H1 (cell line): Measurements from ENCODE around the gene THAP9. TPM values are rescaled to one million over a fixed set of nuclear protein-coding genes. Genes with fewer than 3 reads are reported as not detected.

ENCODE experiments used
- CTCF ChIA-PET: fragments of 300-600 bp; sonication (Branson Sonifier 250); formaldehyde crosslinking; loops from one replicate; lab custom pipeline; 2021; ENCODE audit not compliant: partially characterized antibody; lab: Charles Lee
- POLR2A ChIA-PET: fragments of 300-600 bp; sonication (Branson Sonifier 250); formaldehyde crosslinking; loops from one replicate; lab custom pipeline; 2021; ENCODE audit warnings: inconsistent platforms; ENCODE audit not compliant: partially characterized antibody; lab: Charles Lee
- DNase-seq, 2 experiments: peaks; one replicate each; pipeline versions ENCODE4 v3.0.0 to v3.0.0-alpha.2; 2010 to 2022; ENCODE audit warnings: low spot score in 2 of 2, low read depth in 1 of 2, mixed read lengths in 1 of 2
- FAIRE-seq: peaks from 2 replicates; lab custom pipeline; 2011; peaks lifted over from hg19 to GRCh38; lab: Jason Lieb, UNC
- H2AFZ ChIP-seq: 2 replicates; pipeline ENCODE4 v1.8.1; 2012; ENCODE audit warnings: low read length, inconsistent platforms
- H2AK5ac ChIP-seq: 2 replicates; pipeline ENCODE4 v1.6.1; 2013; ENCODE audit warnings: low read depth, low read length
- H2BK120ac ChIP-seq: replicated peaks from 2 replicates; pipeline ENCODE3; 2013; ENCODE audit warnings: low read depth, low read length, inconsistent platforms
- H2BK12ac ChIP-seq: 2 replicates; pipeline ENCODE4 v1.6.1; 2013; ENCODE audit warnings: low read depth, low read length
- H2BK15ac ChIP-seq: 2 replicates; pipeline ENCODE4 v1.6.1; 2013; ENCODE audit warnings: low read length
- H2BK20ac ChIP-seq: 2 replicates; pipeline ENCODE4 v1.6.1; 2013; ENCODE audit warnings: low read length
- H2BK5ac ChIP-seq: 2 replicates; pipeline ENCODE4 v1.6.1; 2013; ENCODE audit warnings: low read depth, low read length
- H3K14ac ChIP-seq: 2 replicates; pipeline ENCODE4 v1.6.1; 2013; ENCODE audit warnings: inconsistent platforms; ENCODE audit not compliant: insufficient read length
- H3K18ac ChIP-seq: 2 replicates; pipeline ENCODE4 v1.6.1; 2013; ENCODE audit warnings: low read length; ENCODE audit errors: extremely low read depth
- H3K23ac ChIP-seq: 2 replicates; pipeline ENCODE4 v1.6.1; 2013; ENCODE audit warnings: inconsistent platforms; ENCODE audit not compliant: insufficient read length
- H3K23me2 ChIP-seq: 2 replicates; pipeline ENCODE4 v1.6.1; 2013; ENCODE audit warnings: low read depth, low read length
- H3K27ac ChIP-seq: 2 replicates; pipeline ENCODE4 v1.6.1; 2011; ENCODE audit warnings: low read depth, low read length, inconsistent platforms
- H3K27me3 ChIP-seq, 4 experiments: replicated peaks in 1 of 4; 1 replicate in 1 of 4; 2 replicates in 3 of 4; pipeline versions ENCODE4 v1.6.1 to v1.8.1; 2011 to 2013; ENCODE audit warnings: low read length in 3 of 4, mild to moderate bottlenecking in 3 of 4, inconsistent platforms in 2 of 4, mixed read lengths in 2 of 4, moderate library complexity in 1 of 4; ENCODE audit not compliant: control insufficient read depth in 3 of 4, insufficient read depth in 3 of 4; ENCODE audit errors: extremely low read depth in 1 of 4
- H3K36me3 ChIP-seq, 4 experiments: 2 replicates each; pipeline versions ENCODE4 v1.6.1 to v1.8.1; 2011 to 2013; ENCODE audit warnings: mild to moderate bottlenecking in 4 of 4, low read length in 3 of 4, moderate library complexity in 2 of 4, control low read depth in 1 of 4, inconsistent platforms in 1 of 4; ENCODE audit not compliant: insufficient read depth in 4 of 4, control insufficient read depth in 2 of 4
- H3K4ac ChIP-seq: replicated peaks from 2 replicates; pipeline ENCODE3; 2013; ENCODE audit warnings: low read length, low read depth, mixed read lengths, inconsistent platforms; ENCODE audit not compliant: insufficient read length
- H3K4me1 ChIP-seq, 4 experiments: replicated peaks in 1 of 4; 1 replicate in 1 of 4; 2 replicates in 3 of 4; pipeline versions ENCODE4 v1.6.1 to v1.8.1; 2011 to 2013; ENCODE audit warnings: low read length in 3 of 4, inconsistent platforms in 2 of 4, mixed read lengths in 1 of 4; ENCODE audit not compliant: insufficient read depth in 4 of 4, control insufficient read depth in 3 of 4
- H3K4me2 ChIP-seq, 2 experiments: 2 replicates each; pipeline versions ENCODE4 v1.6.1 to v1.8.1; 2011 to 2013; ENCODE audit warnings: low read depth in 2 of 2, low read length in 2 of 2, control low read depth in 1 of 2, inconsistent platforms in 1 of 2, mild to moderate bottlenecking in 1 of 2; ENCODE audit not compliant: insufficient read depth in 1 of 2
- H3K4me3 ChIP-seq, 4 experiments: fragments of 200-600, 300-600 bp in 1 of 4; sonication (generic), shearing (Covaris generic), sonication (Bioruptor Twin) in 1 of 4; 2 replicates each; pipeline versions ENCODE4 v1.5.1 to v1.8.1; 2011 to 2016; ENCODE audit warnings: low read length in 4 of 4, low read depth in 3 of 4, control low read depth in 2 of 4, inconsistent platforms in 2 of 4, mild to moderate bottlenecking in 2 of 4, mixed read lengths in 1 of 4, moderate library complexity in 1 of 4; ENCODE audit not compliant: insufficient read depth in 2 of 4; ENCODE audit errors: extremely low read depth in 1 of 4
- H3K56ac ChIP-seq: replicated peaks from 2 replicates; pipeline ENCODE3; 2013; ENCODE audit warnings: low read depth, mild to moderate bottlenecking, mixed read lengths, low read length, inconsistent platforms; ENCODE audit not compliant: insufficient read length
- H3K79me1 ChIP-seq: 2 replicates; pipeline ENCODE4 v1.6.1; 2013; ENCODE audit warnings: low read depth, low read length, control low read depth
- H3K79me2 ChIP-seq, 2 experiments: 2 replicates each; pipeline versions ENCODE4 v1.6.1 to v1.8.1; 2012 to 2013; ENCODE audit warnings: low read length in 2 of 2, mild to moderate bottlenecking in 2 of 2, inconsistent platforms in 1 of 2; ENCODE audit not compliant: insufficient read depth in 2 of 2, control insufficient read depth in 1 of 2
- H3K9ac ChIP-seq, 4 experiments: replicated peaks in 1 of 4; 1 replicate in 1 of 4; 2 replicates in 3 of 4; pipeline versions ENCODE4 v1.6.1 to v1.8.1; 2011 to 2013; ENCODE audit warnings: low read depth in 3 of 4, low read length in 3 of 4, control low read depth in 2 of 4, mild to moderate bottlenecking in 2 of 4, moderate library complexity in 2 of 4, inconsistent platforms in 1 of 4; ENCODE audit errors: extremely low read depth in 1 of 4
- H3K9me3 ChIP-seq, 2 experiments: 2 replicates each; pipeline versions ENCODE4 v1.6.1 to v1.8.1; 2012 to 2013; ENCODE audit warnings: mild to moderate bottlenecking in 2 of 2, moderate library complexity in 2 of 2, control low read depth in 1 of 2, inconsistent platforms in 1 of 2, low read depth in 1 of 2, low read length in 1 of 2, mixed read lengths in 1 of 2; ENCODE audit not compliant: insufficient read depth in 2 of 2
- H4K20me1 ChIP-seq, 2 experiments: replicated peaks in 1 of 2; 2 replicates each; pipeline versions ENCODE3 to v1.8.1; 2011 to 2013; ENCODE audit warnings: inconsistent platforms in 2 of 2, low read length in 2 of 2, mild to moderate bottlenecking in 1 of 2; ENCODE audit not compliant: insufficient read depth in 2 of 2, control insufficient read depth in 1 of 2
- H4K5ac ChIP-seq: 2 replicates; pipeline ENCODE4 v1.6.1; 2013; ENCODE audit warnings: low read length, low read depth, mixed read lengths, inconsistent platforms; ENCODE audit not compliant: insufficient read length
- H4K8ac ChIP-seq: 2 replicates; pipeline ENCODE4 v1.8.0; 2013; ENCODE audit warnings: mild to moderate bottlenecking, moderate library complexity, low read length, inconsistent platforms; ENCODE audit not compliant: insufficient read depth; ENCODE audit errors: extremely low read depth
- H4K91ac ChIP-seq: replicated peaks from 2 replicates; pipeline ENCODE3; 2013; ENCODE audit warnings: low read length, mixed read lengths, inconsistent platforms; ENCODE audit not compliant: insufficient read length
- GABPA ChIP-seq: IDR thresholded peaks from 2 replicates; pipeline ENCODE4 v1.6.1; 2011; ENCODE audit warnings: mild to moderate bottlenecking, low read length, moderate library complexity, borderline replicate concordance; ENCODE audit not compliant: insufficient read depth
- GTF2F1 ChIP-seq: IDR thresholded peaks from 2 replicates; pipeline ENCODE4 v1.6.1; 2012; ENCODE audit warnings: low read depth, low read length, improper control_type of control experiment, borderline replicate concordance
- KDM4A ChIP-seq: IDR thresholded peaks from one replicate; pipeline ENCODE4 v1.7.1; 2012; ENCODE audit warnings: low read depth, mild to moderate bottlenecking, moderate library complexity, low read length, inconsistent platforms; ENCODE audit not compliant: severe bottlenecking
- MAX ChIP-seq: IDR thresholded peaks from 2 replicates; pipeline ENCODE4 v1.6.1; 2012; ENCODE audit warnings: inconsistent platforms
- RAD21 ChIP-seq, 2 experiments: IDR thresholded peaks in 1 of 2; conservative IDR thresholded peaks in 1 of 2; 2 replicates each; pipeline ENCODE4 v1.6.1; 2011; ENCODE audit warnings: low read depth in 2 of 2, low read length in 2 of 2, improper control_type of control experiment in 1 of 2, inconsistent platforms in 1 of 2, mild to moderate bottlenecking in 1 of 2, moderate library complexity in 1 of 2
- RNF2 ChIP-seq: fragments of 200-900, 300-1000 bp; sonication (generic); IDR thresholded peaks from 2 replicates; pipeline ENCODE4 v1.7.1; 2016; ENCODE audit warnings: borderline replicate concordance, low read depth, mild to moderate bottlenecking, antibody characterized with exemption, low read length; ENCODE audit not compliant: poor library complexity, severe bottlenecking; ENCODE audit errors: missing control alignments
- SIX5 ChIP-seq: IDR thresholded peaks from 2 replicates; pipeline ENCODE4 v1.6.1; 2011; ENCODE audit warnings: mild to moderate bottlenecking, low read depth, low read length
- SP1 ChIP-seq: IDR thresholded peaks from 2 replicates; pipeline ENCODE4 v1.6.1; 2011; ENCODE audit warnings: low read depth, low read length
- TAF7 ChIP-seq: optimal IDR thresholded peaks from 2 replicates; pipeline ENCODE3; 2011; ENCODE audit warnings: low read depth, mild to moderate bottlenecking, inconsistent platforms, low read length, moderate library complexity, borderline replicate concordance
- TEAD4 ChIP-seq: IDR thresholded peaks from 2 replicates; pipeline ENCODE4 v1.6.1; 2012; ENCODE audit warnings: low read depth, low read length, inconsistent platforms, mixed read lengths
- YY1 ChIP-seq: IDR thresholded peaks from 2 replicates; pipeline ENCODE4 v1.6.1; 2011; ENCODE audit warnings: low read depth, mild to moderate bottlenecking, low read length
- WGBS, 2 experiments: shearing (Covaris generic) in 1 of 2; methylation state at CpG; one replicate each; pipeline versions ENCODE4 v1.1.6 to v1.1.7; 2013 to 2015; ENCODE audit warnings: low lambda C conversion rate in 2 of 2, mixed read lengths in 2 of 2, inconsistent platforms in 1 of 2, low coverage in 1 of 2, missing lambda C conversion rate in 1 of 2; ENCODE audit not compliant: insufficient replicate concordance in 2 of 2, insufficient coverage in 1 of 2, insufficient read length in 1 of 2; ENCODE audit errors: extremely low coverage in 1 of 2, missing lambda C conversion rate in 1 of 2; 5-methylcytosine and 5-hydroxymethylcytosine counted together
- polyA plus RNA-seq, 7 experiments: library from polyadenylated mRNA; depleted of rRNA in 3 of 7; stranded (reverse) in 5 of 7; unstranded in 2 of 7; fragments of >200 nt in 5 of 7; fragments of 200-250 nt in 2 of 7; gene quantifications; 1 replicate in 5 of 7; 2 replicates in 1 of 7; 4 replicates in 1 of 7; pipeline versions ENCODE4 v1.2.1 to v1.2.3, GENCODE V29; 2011 to 2013; ENCODE audit warnings: missing spikeins in 2 of 7, mixed read lengths in 2 of 7
- total RNA-seq: library from RNA; stranded (reverse); fragmentation: NEBNext Ultra II Directional; extraction: Animal tissue kit (Norgen Biotek cat#: 25700); gene quantifications from 2 replicates; pipeline ENCODE4 v1.2.1, GENCODE V29; 2021

Gene THAP9
- total and polyA plus RNA-seq, 2 of the 8 experiments (the other 6 are each of a cell fraction or from before 2014, with no cell fraction given), result 6.1 to 13.2 TPM

GRCh38 chr4:82939414-82939813, 38.9 kb downstream of the THAP9 start:
- H4K20me1 ChIP-seq, result no peaks in the 10 kb centered on the region
- no peak for TF ChIP-seq MAX
- TF ChIP-seq GABPA, result no peak
- no peak for TF ChIP-seq YY1
- no peak for TF ChIP-seq KDM4A
- no peak for TF ChIP-seq RNF2
- no peak for TF ChIP-seq TEAD4
- TF ChIP-seq TAF7, result no peak
- no peak for TF ChIP-seq RAD21 (IDR thresholded peaks at IDR 0.05 in 1 of 2, conservative IDR thresholded peaks at IDR 0.05 in 1 of 2; ENCODE audit: low read depth in 2 of 2, low read length in 2 of 2)
- no peak for TF ChIP-seq SP1
- TF ChIP-seq GTF2F1, result no peak
- no peak for TF ChIP-seq SIX5
- no peak overlapping the region for H3K9ac ChIP-seq
- H3K4me3 ChIP-seq, result no peak overlapping the region
- DNase-seq (no peak), FAIRE-seq (no peak)
- no peaks in the 10 kb centered on the region for H3K4me1 ChIP-seq
- no peak overlapping the region for H2BK5ac ChIP-seq
- no peak overlapping the region for H3K4me2 ChIP-seq
- H3K18ac ChIP-seq, result no peak overlapping the region
- H3K27ac ChIP-seq, result no peak overlapping the region
- H3K36me3 ChIP-seq, result peaks cover 0 to 10% (median 4%) of the 10 kb centered on the region in 4 experiments; a peak in 2 of 8 replicates
- H3K9me3 ChIP-seq, result no peaks in the 10 kb centered on the region
- WGBS, 2 experiments, result 85% methylated on average over 2 of the region's 2 CpGs; no CpG with 5 or more reads in 1 of the 2 experiments
- no peak overlapping the region for H3K23ac ChIP-seq
- H2BK20ac ChIP-seq, result no peak overlapping the region
- H2BK120ac ChIP-seq, result no peak overlapping the region
- H3K79me1 ChIP-seq, result no peaks in the 10 kb centered on the region
- POLR2A ChIA-PET, result interaction anchor here (1.2 to 1.3 kb wide), 3 partner anchors 10 to 47 kb away, joined by 3 read pairs; no protein-coding TSS in a partner anchor
- no peak overlapping the region for H3K56ac ChIP-seq
- no peak overlapping the region for H3K4ac ChIP-seq
- H3K23me2 ChIP-seq, result no peaks in the 10 kb centered on the region
- H2BK12ac ChIP-seq, result no peak overlapping the region
- H2AFZ ChIP-seq, result no peak overlapping the region
- H3K79me2 ChIP-seq, result no peaks in the 10 kb centered on the region
- H2AK5ac ChIP-seq, result no peak overlapping the region
- no peak overlapping the region for H3K14ac ChIP-seq
- H3K27me3 ChIP-seq, result no peaks in the 10 kb centered on the region
- H4K8ac ChIP-seq, result no peak overlapping the region
- no peak overlapping the region for H2BK15ac ChIP-seq
- no peak overlapping the region for H4K91ac ChIP-seq
- CTCF ChIA-PET, result no interaction called here
- H4K5ac ChIP-seq, result no peak overlapping the region
